Neural cell (in vitro differentiated cells): Measurements from ENCODE around the gene DIS3L2.

ENCODE experiments used
- CTCF ChIP-seq: fragments of 450-650 bp; IDR thresholded peaks from 2 replicates; pipeline ENCODE4 v1.5.1; 2014; ENCODE audit warnings: antibody characterized with exemption, mild to moderate bottlenecking, moderate library complexity; ENCODE audit not compliant: poor library complexity, severe bottlenecking
- EP300 ChIP-seq: fragments of 450-650 bp; conservative IDR thresholded peaks from 2 replicates; pipeline ENCODE4 v1.6.1; 2014; ENCODE audit warnings: antibody characterized with exemption, mild to moderate bottlenecking, moderate library complexity; ENCODE audit not compliant: poor library complexity, severe bottlenecking
- EZH2 ChIP-seq: fragments of 200-600, 300-800 bp; shearing (Covaris generic), sonication (generic); IDR thresholded peaks from 2 replicates; pipeline ENCODE4 v1.6.1; 2014; ENCODE audit warnings: antibody characterized with exemption, low read length, borderline replicate concordance, mild to moderate bottlenecking; ENCODE audit not compliant: insufficient read depth, poor library complexity, severe bottlenecking
- MXI1 ChIP-seq: fragments of 450-650 bp; conservative IDR thresholded peaks from 2 replicates; pipeline ENCODE4 v1.6.1; 2014; ENCODE audit warnings: antibody characterized with exemption, mild to moderate bottlenecking; ENCODE audit not compliant: poor library complexity, severe bottlenecking
- POLR2AphosphoS5 ChIP-seq: IDR thresholded peaks from 2 replicates; pipeline ENCODE4 v1.6.1; 2012
- RAD21 ChIP-seq: fragments of 450-650 bp; conservative IDR thresholded peaks from 2 replicates; pipeline ENCODE4 v1.6.1; 2014; ENCODE audit warnings: antibody characterized with exemption, mild to moderate bottlenecking, moderate library complexity
- REST ChIP-seq: IDR thresholded peaks from 2 replicates; pipeline ENCODE4 v1.6.1; 2012; ENCODE audit warnings: borderline replicate concordance
- SMC3 ChIP-seq: fragments of 450-650 bp; conservative IDR thresholded peaks from 2 replicates; pipeline ENCODE4 v1.6.1; 2014; ENCODE audit warnings: antibody characterized with exemption, mild to moderate bottlenecking, moderate library complexity; ENCODE audit not compliant: poor library complexity
- TAF1 ChIP-seq: IDR thresholded peaks from 2 replicates; pipeline ENCODE4 v1.6.1; 2012; ENCODE audit warnings: low read depth

- TF ChIP-seq CTCF (no peak), SMC3 (no peak), RAD21 (no peak), EP300 (no peak), POLR2AphosphoS5 (no peak), REST (no peak), EZH2 (no peak), TAF1 (no peak), MXI1 (no peak)
Observed at GRCh38 chr2:232315923-232316299, 354.4 kb downstream of the DIS3L2 start.
